Epithelial cell of proximal tubule (primary cell): ENCODE measurements around the gene CDH15. TPM values are rescaled to one million over a fixed set of nuclear protein-coding genes. Genes with fewer than 3 reads are reported as not detected.

Experiments
- DNase-seq: peaks from one replicate; pipeline ENCODE4 v3.0.0-alpha.2; 2011; ENCODE audit warnings: low read depth
- H3K4me3 ChIP-seq: 2 replicates; pipeline ENCODE4 v1.5.1; 2011; ENCODE audit warnings: low read depth, mild to moderate bottlenecking, low read length
- CTCF ChIP-seq: conservative IDR thresholded peaks from 2 replicates; pipeline ENCODE4 v1.5.1; 2012; ENCODE audit warnings: low read depth, mild to moderate bottlenecking, low read length
- total RNA-seq: library from RNA; depleted of rRNA; stranded (reverse); fragments of >200 nt; gene quantifications from 2 replicates; pipeline ENCODE4 v1.2.3, GENCODE V29; 2015

Gene CDH15
- total RNA-seq, 1 donor from 2014 or later = not detected

DNA sequence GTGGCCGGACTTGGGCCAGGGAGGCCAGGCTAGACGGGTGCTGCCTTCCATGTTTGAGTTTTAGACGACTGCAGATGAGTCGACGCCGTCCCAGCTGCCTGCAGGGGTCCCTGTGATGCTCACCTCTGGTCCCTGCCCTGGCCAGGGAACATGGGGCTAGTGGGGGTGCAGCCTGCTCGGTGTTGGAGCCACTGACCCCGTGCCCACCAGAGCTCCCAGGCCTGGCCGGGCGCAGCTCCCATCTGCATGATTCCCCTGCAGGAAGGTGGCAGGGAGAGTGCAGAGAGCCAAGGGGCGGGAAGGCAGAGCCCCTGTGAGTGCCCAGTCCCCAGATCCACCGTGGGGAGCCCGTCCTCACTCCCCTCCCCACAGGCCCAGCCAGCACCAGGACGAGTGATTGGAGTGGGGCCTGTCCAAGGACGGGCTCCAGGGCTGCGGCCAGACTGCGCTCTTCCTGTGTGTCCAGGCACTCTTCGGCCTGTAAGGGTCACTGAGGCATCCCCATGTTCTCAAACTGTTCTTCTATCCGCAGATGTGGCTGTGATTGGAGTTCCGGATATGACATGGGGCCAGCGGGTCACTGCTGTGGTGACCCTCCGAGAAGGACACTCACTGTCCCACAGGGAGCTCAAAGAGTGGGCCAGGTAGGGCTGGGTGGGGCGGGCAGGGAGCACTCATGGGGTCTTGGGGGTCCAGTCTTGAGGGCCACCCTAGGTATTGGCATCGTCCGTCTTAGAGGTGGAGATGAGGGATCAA, 26.0 kb upstream of the CDH15 start:
- H3K4me3 ChIP-seq = no peak overlapping the region
- TF ChIP-seq CTCF = no peak
- DNase-seq = no peak

DNA sequence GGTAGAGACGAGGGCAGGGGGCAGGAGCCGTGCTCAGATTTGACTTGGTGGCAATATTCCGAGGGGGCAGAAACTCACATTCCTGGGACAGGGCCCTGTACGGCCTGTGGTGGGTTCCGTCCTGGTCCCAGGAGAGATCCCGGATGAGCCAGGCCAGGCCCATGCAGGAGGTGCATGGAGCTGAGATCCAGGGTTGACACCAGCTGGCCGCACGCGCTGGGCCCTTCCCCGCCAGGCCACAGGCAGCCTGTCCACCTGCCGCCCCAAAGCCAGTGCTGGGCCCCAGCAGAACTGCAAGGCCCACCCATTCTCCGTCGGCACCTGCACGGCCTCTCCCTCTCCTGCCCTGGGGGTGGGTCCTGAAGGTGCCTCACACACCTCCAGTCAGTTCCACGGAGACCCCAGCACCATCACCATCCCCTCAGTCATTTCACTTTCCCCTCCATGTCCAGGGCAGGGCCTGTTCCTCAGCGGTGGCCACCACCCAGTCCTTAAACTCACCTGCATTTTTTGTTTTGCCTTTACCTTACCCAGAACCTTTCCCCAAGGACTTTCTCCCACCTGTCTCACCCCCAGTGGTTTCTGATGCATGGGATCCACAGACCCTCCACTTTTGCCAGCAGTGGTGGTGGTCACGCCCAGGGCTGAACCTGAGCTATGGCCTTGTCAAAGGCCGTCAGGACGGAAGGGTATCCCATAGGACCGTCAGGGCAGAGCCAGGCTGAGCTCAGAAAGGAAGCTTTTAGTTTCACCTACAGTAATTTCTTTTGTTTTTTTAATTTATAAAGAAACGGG, 25.1 kb upstream of the CDH15 start:
- no peak for DNase-seq
- no peak overlapping the region for H3K4me3 ChIP-seq
- no peak for TF ChIP-seq CTCF

DNA sequence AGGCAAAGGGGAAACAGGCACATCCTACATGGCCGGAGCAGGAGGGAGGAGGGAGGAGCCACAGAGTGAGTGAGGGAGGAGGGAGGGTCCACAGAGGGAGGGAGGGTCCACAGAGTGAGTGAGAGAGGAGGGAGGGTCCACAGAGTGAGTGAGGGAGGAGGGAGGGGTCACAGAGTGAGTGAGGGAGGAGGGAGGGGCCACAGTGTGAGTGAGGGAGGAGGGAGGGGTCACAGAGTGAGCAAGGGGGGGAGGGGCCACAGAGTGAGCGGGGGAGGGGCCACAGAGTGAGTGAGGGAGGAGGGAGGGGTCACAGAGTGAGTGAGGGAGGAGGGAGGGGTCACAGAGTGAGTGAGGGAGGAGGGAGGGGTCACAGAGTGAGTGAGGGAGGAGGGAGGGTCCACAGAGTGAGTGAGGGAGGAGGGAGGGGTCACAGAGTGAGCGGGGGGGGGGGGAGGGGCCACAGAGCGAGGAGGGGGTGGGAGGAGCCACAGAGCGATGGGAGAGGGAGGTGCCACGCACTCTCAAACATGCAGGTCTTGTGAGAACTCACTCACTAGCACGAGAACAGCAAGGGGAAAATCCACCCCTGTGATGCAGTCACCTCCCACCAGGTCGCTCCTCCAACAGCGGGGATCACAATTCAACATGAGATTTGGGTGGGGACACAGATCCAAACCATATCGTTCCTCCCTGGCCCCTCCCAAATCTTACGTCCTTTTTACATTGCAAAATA, 24.3 kb upstream of the CDH15 start:
- H3K4me3 ChIP-seq = no peak overlapping the region
- TF ChIP-seq CTCF = no peak
- no peak for DNase-seq

GRCh38 chr16:89149386-89149785, 22.2 kb upstream of the CDH15 start:
- no peak for DNase-seq
- no peak for TF ChIP-seq CTCF
- no peak overlapping the region for H3K4me3 ChIP-seq

DNA sequence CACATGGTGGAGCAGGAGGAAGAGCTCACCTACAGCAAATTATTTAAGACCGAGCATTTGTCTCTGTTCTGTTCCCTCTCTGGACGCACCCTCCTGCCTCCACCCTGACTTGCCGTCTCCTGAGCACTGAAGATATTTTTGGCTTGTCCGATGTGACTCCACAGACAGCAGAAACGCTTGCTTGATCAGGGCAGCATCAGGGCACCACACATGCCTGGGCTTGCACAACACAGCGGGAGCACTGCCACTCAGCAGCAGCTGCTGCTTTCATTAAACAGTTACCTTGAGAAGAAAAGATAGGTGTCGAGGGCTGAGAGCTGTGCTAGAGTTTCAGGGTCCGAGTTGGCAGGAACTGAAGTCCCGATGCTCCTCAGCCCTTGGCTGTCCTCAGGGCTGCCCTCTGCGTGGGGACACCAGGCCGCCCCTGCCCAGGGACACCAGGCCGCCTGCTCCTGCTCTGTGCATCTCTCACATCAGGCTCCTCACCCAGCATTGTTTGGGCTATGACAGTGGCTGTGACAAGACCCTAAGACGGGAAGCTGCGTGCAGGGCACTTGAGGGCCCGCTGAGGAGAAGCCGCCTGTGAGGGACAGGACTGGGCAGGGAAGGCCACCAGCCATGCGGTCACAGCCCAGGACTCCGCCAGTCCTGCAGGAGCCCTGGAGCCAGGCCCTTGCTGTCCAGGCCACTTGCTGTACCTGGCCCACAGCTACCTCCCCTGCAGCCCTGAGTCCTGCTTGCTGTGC, 21.3 kb upstream of the CDH15 start:
- no peak overlapping the region for H3K4me3 ChIP-seq
- TF ChIP-seq CTCF = no peak
- DNase-seq = no peak

- H3K4me3 ChIP-seq = no peak overlapping the region
- TF ChIP-seq CTCF = no peak
- no peak for DNase-seq
These were observed 20.6 kb upstream of the CDH15 start for GRCh38 chr16:89150981-89151380.
